OCI-LY3 (cell line): ENCODE data around the gene COQ8A.
"Not testable (repeated sequence)": the region's sequence is repeated elsewhere in the genome, so short reads cannot be mapped to it uniquely, and the experiment has no call there.

ENCODE experiments used
- H2AFZ ChIP-seq: fragments of 200-600, 300-600 bp; shearing (Covaris generic); 2 replicates; pipeline ENCODE4 v1.6.0; 2014; ENCODE audit warnings: antibody characterized with exemption, low read depth, low read length
- H3K27ac ChIP-seq: fragments of 200-600, 300-600 bp; sonication (generic); 2 replicates; pipeline ENCODE4 v1.5.1; 2014; ENCODE audit warnings: mild to moderate bottlenecking, low read length, moderate library complexity, mixed read lengths
- H3K27me3 ChIP-seq: fragments of 200-600, 300-600 bp; sonication (generic); 2 replicates; pipeline ENCODE4 v1.6.1; 2014; ENCODE audit warnings: low read depth, low read length, mixed read lengths
- H3K36me3 ChIP-seq: fragments of 200-600, 300-600 bp; sonication (generic); replicated peaks from 2 replicates; pipeline ENCODE3; 2014; ENCODE audit warnings: low read depth, low read length, mixed read lengths
- H3K4me1 ChIP-seq: fragments of 300-600, 200-600 bp; sonication (generic); 2 replicates; pipeline ENCODE4 v1.6.1; 2014; ENCODE audit warnings: low read length, mixed read lengths
- H3K4me2 ChIP-seq: fragments of 200-600, 300-600 bp; sonication (generic); 2 replicates; pipeline ENCODE4 v1.6.1; 2014; ENCODE audit warnings: low read length, mixed read lengths
- H3K4me3 ChIP-seq: fragments of 300-600, 200-600 bp; sonication (generic); 2 replicates; pipeline ENCODE4 v1.5.1; 2014; ENCODE audit warnings: antibody characterized with exemption, mild to moderate bottlenecking, low read length, moderate library complexity
- H3K79me2 ChIP-seq: fragments of 300-600, 200-600 bp; shearing (Covaris generic); 2 replicates; pipeline ENCODE4 v1.6.1; 2014; ENCODE audit warnings: mild to moderate bottlenecking, low read length, mixed read lengths
- H3K9ac ChIP-seq: fragments of 300-600, 200-600 bp; shearing (Covaris generic); 2 replicates; pipeline ENCODE4 v1.6.0; 2014; ENCODE audit warnings: mild to moderate bottlenecking, low read length, moderate library complexity
- H3K9me3 ChIP-seq: fragments of 200-600, 300-600 bp; shearing (Covaris generic); 2 replicates; pipeline ENCODE4 v1.6.1; 2014; ENCODE audit warnings: low read length, mixed read lengths; ENCODE audit not compliant: insufficient read depth
- H4K20me1 ChIP-seq: fragments of 200-600, 300-600 bp; sonication (generic); 2 replicates; pipeline ENCODE4 v1.6.1; 2016; ENCODE audit warnings: low read length, mixed read lengths; ENCODE audit not compliant: insufficient read depth
- EZH2phosphoT487 ChIP-seq: fragments of 200-600 bp; shearing (Covaris generic); IDR thresholded peaks from 2 replicates; pipeline ENCODE4 v1.6.1; 2018; ENCODE audit warnings: antibody characterized with exemption, mixed run types, low read depth
- TF ChIP-seq, protein P1 (sequence below): fragments of 200-600, 300-600 bp; sonication (generic); IDR thresholded peaks from 2 replicates; pipeline ENCODE4 v1.5.1; 2014; ENCODE audit warnings: antibody characterized with exemption, low read length, low read depth

COQ8A gene

GRCh38 chr1:226919995-226920394, 20.1 kb upstream of the COQ8A start:
- Histone ChIP-seq H3K27me3 (no peaks in the 10 kb centered on the region), H3K4me3 (no peak overlapping the region), H3K79me2 (no peaks in the 10 kb centered on the region), H3K9me3 (no peaks in the 10 kb centered on the region), H3K4me1 (no peaks in the 10 kb centered on the region), H2AFZ (no peak overlapping the region), H3K27ac (no peak overlapping the region), H4K20me1 (no peaks in the 10 kb centered on the region), H3K36me3 (no peaks in the 10 kb centered on the region), H3K4me2 (no peak overlapping the region), H3K9ac (no peak overlapping the region)
- TF ChIP-seq EZH2phosphoT487, result no peak
- TF ChIP-seq, protein P1, sequence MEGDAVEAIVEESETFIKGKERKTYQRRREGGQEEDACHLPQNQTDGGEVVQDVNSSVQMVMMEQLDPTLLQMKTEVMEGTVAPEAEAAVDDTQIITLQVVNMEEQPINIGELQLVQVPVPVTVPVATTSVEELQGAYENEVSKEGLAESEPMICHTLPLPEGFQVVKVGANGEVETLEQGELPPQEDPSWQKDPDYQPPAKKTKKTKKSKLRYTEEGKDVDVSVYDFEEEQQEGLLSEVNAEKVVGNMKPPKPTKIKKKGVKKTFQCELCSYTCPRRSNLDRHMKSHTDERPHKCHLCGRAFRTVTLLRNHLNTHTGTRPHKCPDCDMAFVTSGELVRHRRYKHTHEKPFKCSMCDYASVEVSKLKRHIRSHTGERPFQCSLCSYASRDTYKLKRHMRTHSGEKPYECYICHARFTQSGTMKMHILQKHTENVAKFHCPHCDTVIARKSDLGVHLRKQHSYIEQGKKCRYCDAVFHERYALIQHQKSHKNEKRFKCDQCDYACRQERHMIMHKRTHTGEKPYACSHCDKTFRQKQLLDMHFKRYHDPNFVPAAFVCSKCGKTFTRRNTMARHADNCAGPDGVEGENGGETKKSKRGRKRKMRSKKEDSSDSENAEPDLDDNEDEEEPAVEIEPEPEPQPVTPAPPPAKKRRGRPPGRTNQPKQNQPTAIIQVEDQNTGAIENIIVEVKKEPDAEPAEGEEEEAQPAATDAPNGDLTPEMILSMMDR, result no peak

DNA sequence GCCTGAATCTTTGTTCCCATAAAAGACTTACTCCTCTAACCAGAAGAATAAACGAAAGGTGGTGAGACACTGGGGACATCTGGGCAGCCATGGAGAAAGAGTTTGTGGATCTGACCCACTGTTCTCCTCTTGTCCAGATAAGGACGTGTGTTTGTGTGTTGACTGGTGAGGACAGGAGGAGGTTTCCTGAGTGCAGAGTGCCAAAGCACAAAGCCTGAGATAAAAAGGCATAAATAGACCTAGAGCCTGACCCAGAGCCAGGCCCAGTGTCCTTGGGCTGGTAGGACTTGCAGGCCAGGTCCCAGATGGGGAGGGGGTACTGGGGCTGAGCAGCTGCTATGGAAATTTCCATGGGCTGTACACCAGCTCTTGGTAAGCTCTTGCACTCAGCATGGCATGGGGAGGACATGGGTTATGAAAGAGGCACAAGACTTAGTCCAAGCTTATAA, 19.6 kb upstream of the COQ8A start:
- no peaks in the 10 kb centered on the region for H3K9me3 ChIP-seq
- no peak overlapping the region for H3K4me2 ChIP-seq
- H3K4me3 ChIP-seq, result no peak overlapping the region
- no peaks in the 10 kb centered on the region for H3K36me3 ChIP-seq
- H4K20me1 ChIP-seq, result no peaks in the 10 kb centered on the region
- no peak overlapping the region for H3K27ac ChIP-seq
- H3K9ac ChIP-seq, result no peak overlapping the region
- H2AFZ ChIP-seq, result no peak overlapping the region
- TF ChIP-seq EZH2phosphoT487, result no peak
- TF ChIP-seq, protein P1, result no peak
- H3K4me1 ChIP-seq, result no peaks in the 10 kb centered on the region
- H3K27me3 ChIP-seq, result no peaks in the 10 kb centered on the region
- no peaks in the 10 kb centered on the region for H3K79me2 ChIP-seq

DNA sequence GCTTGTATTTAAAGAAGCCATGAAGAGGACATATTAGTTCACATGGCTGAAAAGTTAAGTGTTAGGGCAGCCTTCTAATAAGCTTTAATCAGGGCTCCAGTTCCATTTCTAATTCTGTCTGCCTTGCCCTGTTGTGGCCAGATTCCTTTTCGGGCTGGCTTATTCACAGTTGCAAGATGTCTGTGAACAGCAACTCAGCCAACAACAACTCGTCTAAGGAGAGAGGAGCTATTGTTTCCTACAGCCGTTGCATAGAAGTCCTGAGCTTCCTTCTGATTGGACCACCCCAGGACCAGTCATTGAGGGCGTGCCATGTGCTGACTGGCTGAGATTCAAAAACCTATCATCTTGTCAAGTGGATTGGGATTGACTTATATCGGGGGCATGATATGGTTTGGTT, 18.6 kb upstream of the COQ8A start:
- no peaks in the 10 kb centered on the region for H4K20me1 ChIP-seq
- TF ChIP-seq EZH2phosphoT487, result no peak
- TF ChIP-seq, protein P1, result no peak
- H3K9me3 ChIP-seq, result no peaks in the 10 kb centered on the region
- no peak overlapping the region for H3K4me3 ChIP-seq
- H2AFZ ChIP-seq, result no peak overlapping the region
- no peak overlapping the region for H3K27ac ChIP-seq
- no peaks in the 10 kb centered on the region for H3K27me3 ChIP-seq
- no peak overlapping the region for H3K4me2 ChIP-seq
- no peaks in the 10 kb centered on the region for H3K4me1 ChIP-seq
- no peak overlapping the region for H3K9ac ChIP-seq
- no peaks in the 10 kb centered on the region for H3K79me2 ChIP-seq
- no peaks in the 10 kb centered on the region for H3K36me3 ChIP-seq

GRCh38 chr1:226929260-226930111, 10.6 kb upstream of the COQ8A start:
- not testable (repeated sequence) for H3K27ac ChIP-seq, H3K36me3 ChIP-seq, H3K4me2 ChIP-seq, H3K4me1 ChIP-seq, H3K9ac ChIP-seq, H2AFZ ChIP-seq, H3K4me3 ChIP-seq, H4K20me1 ChIP-seq, H3K27me3 ChIP-seq, H3K79me2 ChIP-seq, H3K9me3 ChIP-seq
